Measurements from ENCODE around the gene RTP2. TPM values are rescaled to one million over a fixed set of nuclear protein-coding genes. Genes with fewer than 3 reads are reported as not detected.

RTP2 gene
- total and polyA plus RNA-seq, 2 donors (not counting 1 experiment from before 2014, with no cell fraction given): not detected

GRCh38 chr3:187673012-187673411, 29.3 kb downstream of the RTP2 start:
- DNase-seq: no peak
- peaks cover 0 to 30% (median 21%) of the 10 kb centered on the region in 4 experiments for H3K27me3 ChIP-seq (replicated peaks in 1 of 4; ENCODE audit: control extremely low read depth in 1 of 4, control insufficient read depth in 3 of 4, insufficient read depth in 4 of 4, low read length in 3 of 4)
- intact Hi-C loops (cut with micrococcal nuclease): no loop called here
- Mint-ChIP-seq H3K27me3 (peaks cover 64% of the 10 kb centered on the region), H3K4me1 (peaks cover 2% of the 10 kb centered on the region), H3K4me3 (no peak overlapping the region), H3K9me3 (ENCODE audit: insufficient read depth) (no peaks in the 10 kb centered on the region), H3K27ac (no peak overlapping the region)
- TF ChIP-seq EZH2 (IDR thresholded peaks at IDR 0.05; ENCODE audit: borderline replicate concordance, insufficient read depth, low read depth, low read length, poor library complexity, severe bottlenecking) (no peak), CTCF (IDR thresholded peaks at IDR 0.05) (no peak)
- no peaks in the 10 kb centered on the region for H3K4me1 ChIP-seq (ENCODE audit: control insufficient read depth in 2 of 2, insufficient read depth in 2 of 2, low read length in 2 of 2)
- peaks cover 0 to 7% (median 0%) of the 10 kb centered on the region in 3 donors for H3K9me3 ChIP-seq (ENCODE audit: control extremely low read depth in 1 of 3, control insufficient read depth in 2 of 3, insufficient read depth in 1 of 3, low read length in 2 of 3)
- H2AFZ ChIP-seq (ENCODE audit: insufficient read depth, low read depth, low read length, poor library complexity, severe bottlenecking): no peak overlapping the region
- no peak overlapping the region for H3K4me3 ChIP-seq (ENCODE audit: control extremely low read depth in 1 of 5, extremely low read depth in 1 of 5, insufficient read depth in 1 of 5, low read depth in 2 of 5, low read length in 4 of 5)
- no peak overlapping the region for H3K27ac ChIP-seq (ENCODE audit: low read length in 2 of 2)
- no peak overlapping the region for H3K4me2 ChIP-seq (replicated peaks; ENCODE audit: low read depth, low read length, poor library complexity, severe bottlenecking)
- WGBS (ENCODE audit: insufficient coverage): no CpG with 5 or more reads among the region's 3 CpGs
- CTCF ChIA-PET: interaction anchor here (1.3 to 6.9 kb wide), 3 partner anchors 8 to 353 kb away, joined by 3 to 85 read pairs (median 8); no protein-coding TSS in a partner anchor
- no peak for ATAC-seq (ENCODE audit: low read depth)
- no peaks in the 10 kb centered on the region for H4K20me1 ChIP-seq (ENCODE audit: control insufficient read depth, insufficient read depth, low read length, poor library complexity, severe bottlenecking)
- POLR2A ChIA-PET: no interaction called here
- H3K79me2 ChIP-seq (ENCODE audit: control insufficient read depth, insufficient read depth, low read length): no peaks in the 10 kb centered on the region
- no peaks in the 10 kb centered on the region for H3K36me3 ChIP-seq (replicated peaks in 1 of 2; ENCODE audit: control extremely low read depth in 1 of 2, control insufficient read depth in 1 of 2, extremely low read depth in 1 of 2, insufficient read depth in 2 of 2, low read length in 1 of 2)
- no peak overlapping the region for H3K9ac ChIP-seq (ENCODE audit: low read length)

GRCh38 chr3:187669675-187670504, 32.5 kb downstream of the RTP2 start, which contains the start of gene SST:
TSS of gene SST (minus strand) at chr3:187670394. CDS start at chr3:187670291, 103 bp downstream.
- ChIA-PET CTCF (interaction anchor here (0.7 to 6.9 kb wide), 3 partner anchors 11 to 1196 kb away, joined by 3 to 85 read pairs (median 4); no protein-coding TSS in a partner anchor), POLR2A (no interaction called here)
- Histone ChIP-seq H3K36me3 (replicated peaks in 1 of 2; ENCODE audit: control extremely low read depth in 1 of 2, control insufficient read depth in 1 of 2, extremely low read depth in 1 of 2, insufficient read depth in 2 of 2, low read length in 1 of 2) (no peaks in the 10 kb centered on the region), H3K27me3 (replicated peaks in 1 of 4; ENCODE audit: control extremely low read depth in 1 of 4, control insufficient read depth in 3 of 4, insufficient read depth in 4 of 4, low read length in 3 of 4) (peaks cover 0 to 30% (median 22%) of the 10 kb centered on the region in 4 experiments), H3K4me1 (ENCODE audit: control insufficient read depth in 2 of 2, insufficient read depth in 2 of 2, low read length in 2 of 2) (peaks cover 0 to 4% of the 10 kb centered on the region in 2 donors), H3K27ac (ENCODE audit: low read length in 2 of 2) (no peak within 1 kb of the TSS), H3K4me2 (replicated peaks; ENCODE audit: low read depth, low read length, poor library complexity, severe bottlenecking) (no peak within 1 kb of the TSS), H3K9ac (ENCODE audit: low read length) (no peak within 1 kb of the TSS), H2AFZ (ENCODE audit: insufficient read depth, low read depth, low read length, poor library complexity, severe bottlenecking) (no peak within 1 kb of the TSS), H3K9me3 (ENCODE audit: control extremely low read depth in 1 of 3, control insufficient read depth in 2 of 3, insufficient read depth in 1 of 3, low read length in 2 of 3) (peaks cover 0 to 7% (median 0%) of the 10 kb centered on the region in 3 donors), H3K4me3 (ENCODE audit: control extremely low read depth in 1 of 5, extremely low read depth in 1 of 5, insufficient read depth in 1 of 5, low read depth in 2 of 5, low read length in 4 of 5) (no peak within 1 kb of the TSS), H3K79me2 (ENCODE audit: control insufficient read depth, insufficient read depth, low read length) (no peaks in the 10 kb centered on the region), H4K20me1 (ENCODE audit: control insufficient read depth, insufficient read depth, low read length, poor library complexity, severe bottlenecking) (no peaks in the 10 kb centered on the region)
- H3K4me1 Mint-ChIP-seq: peaks cover 5% of the 10 kb centered on the region
- no peak within 1 kb of the TSS for H3K27ac Mint-ChIP-seq
- no peak for DNase-seq
- TF ChIP-seq EZH2 (IDR thresholded peaks at IDR 0.05; ENCODE audit: borderline replicate concordance, insufficient read depth, low read depth, low read length, poor library complexity, severe bottlenecking) (no peak), CTCF (IDR thresholded peaks at IDR 0.05) (no peak)
- peaks cover 59% of the 10 kb centered on the region for H3K27me3 Mint-ChIP-seq
- no peaks in the 10 kb centered on the region for H3K9me3 Mint-ChIP-seq (ENCODE audit: insufficient read depth)
- 18% methylated on average over 41 of the region's 46 CpGs for WGBS (ENCODE audit: insufficient coverage)
- no peak within 1 kb of the TSS for H3K4me3 Mint-ChIP-seq
- intact Hi-C loops (cut with micrococcal nuclease): no loop called here
- no peak for ATAC-seq (ENCODE audit: low read depth)

All from B cell (primary cell).